Endothelial cell of umbilical vein (primary cell): Measurements from ENCODE around the gene KIF6. TPM values are rescaled to one million over a fixed set of nuclear protein-coding genes. Genes with fewer than 3 reads are reported as not detected.

Source experiments
- BruUV-seq: library from RNA; stranded (reverse); fragments of 400-500 nt; replicated peaks from 2 replicates; lab custom pipeline; 2021; lab: Mats Ljungman, UMichigan
- CTCF ChIA-PET: fragments of 300-600, 350-600 bp; sonication (Branson Sonifier 250); formaldehyde crosslinking; loops from one replicate; lab custom pipeline; 2021; ENCODE audit warnings: antibody characterized with exemption, inconsistent platforms; lab: Charles Lee
- POLR2A ChIA-PET: fragments of 300-600, 350-600 bp; sonication (Branson Sonifier 250); formaldehyde crosslinking; loops from one replicate; lab custom pipeline; 2021; ENCODE audit warnings: antibody characterized with exemption, inconsistent platforms; lab: Charles Lee
- DNase-seq: peaks from one replicate; pipeline ENCODE4 v3.0.0-alpha.2; 2011; ENCODE audit warnings: low read depth, low spot score
- FAIRE-seq: peaks from 2 replicates; lab custom pipeline; 2011; peaks lifted over from hg19 to GRCh38; lab: Jason Lieb, UNC
- H2AFZ ChIP-seq: 2 replicates; pipeline ENCODE4 v1.6.0; 2012; ENCODE audit warnings: low read depth, low read length, control low read depth, inconsistent platforms
- H3K27ac ChIP-seq: 2 replicates; pipeline ENCODE4 v1.5.1; 2011; ENCODE audit warnings: low read depth, mild to moderate bottlenecking, control low read depth, low read length, moderate library complexity; ENCODE audit not compliant: insufficient read depth
- H3K27me3 ChIP-seq, 2 experiments: 2 replicates each; pipeline versions ENCODE4 v1.6.0 to v1.6.1; 2011; ENCODE audit warnings: low read length in 2 of 2, mixed read lengths in 1 of 2; ENCODE audit not compliant: control insufficient read depth in 2 of 2, insufficient read depth in 2 of 2
- H3K36me3 ChIP-seq, 2 experiments: 2 replicates in 1 of 2; 3 replicates in 1 of 2; pipeline ENCODE4 v1.5.1; 2011; ENCODE audit warnings: low read length in 2 of 2, mild to moderate bottlenecking in 1 of 2, moderate library complexity in 1 of 2; ENCODE audit not compliant: control insufficient read depth in 2 of 2, insufficient read depth in 2 of 2; ENCODE audit errors: extremely low read depth in 1 of 2
- H3K4me1 ChIP-seq: 3 replicates; pipeline ENCODE4 v1.5.1; 2011; ENCODE audit warnings: mild to moderate bottlenecking, low read length; ENCODE audit not compliant: control insufficient read depth, insufficient read depth; ENCODE audit errors: extremely low read depth
- H3K4me2 ChIP-seq: 2 replicates; pipeline ENCODE4 v1.6.1; 2011; ENCODE audit warnings: low read length, control low read depth, mixed read lengths; ENCODE audit not compliant: insufficient read depth
- H3K4me3 ChIP-seq, 3 experiments: fragments of 200-600 bp in 1 of 3; sonication (generic), shearing (Covaris generic) in 1 of 3; replicated peaks in 1 of 3; 2 replicates each; pipeline ENCODE4 v1.5.1; 2011 to 2016; ENCODE audit warnings: control low read depth in 3 of 3, low read length in 3 of 3, mild to moderate bottlenecking in 2 of 3, inconsistent platforms in 1 of 3, low read depth in 1 of 3, moderate library complexity in 1 of 3; ENCODE audit not compliant: insufficient read depth in 1 of 3
- H3K79me2 ChIP-seq: 2 replicates; pipeline ENCODE4 v1.6.0; 2012; ENCODE audit warnings: low read length, inconsistent platforms; ENCODE audit not compliant: control insufficient read depth, insufficient read depth
- H3K9ac ChIP-seq: replicated peaks from 2 replicates; pipeline ENCODE3; 2011; ENCODE audit warnings: low read length, control low read depth; ENCODE audit not compliant: insufficient read depth; ENCODE audit errors: extremely low read depth
- H3K9me1 ChIP-seq: replicated peaks from 3 replicates; pipeline ENCODE4 v1.6.0; 2011; ENCODE audit warnings: mild to moderate bottlenecking, low read length; ENCODE audit not compliant: control insufficient read depth, insufficient read depth; ENCODE audit errors: extremely low read depth
- H3K9me3 ChIP-seq: replicated peaks from 2 replicates; pipeline ENCODE4 v1.5.1; 2012; ENCODE audit warnings: low read length, inconsistent platforms; ENCODE audit not compliant: control insufficient read depth, insufficient read depth
- H4K20me1 ChIP-seq: replicated peaks from 2 replicates; pipeline ENCODE3; 2011; ENCODE audit warnings: mild to moderate bottlenecking, low read length; ENCODE audit not compliant: control insufficient read depth, insufficient read depth; ENCODE audit errors: extremely low read depth
- EZH2 ChIP-seq: IDR thresholded peaks from 2 replicates; pipeline ENCODE4 v1.6.1; 2012; ENCODE audit warnings: borderline replicate concordance, low read depth, mild to moderate bottlenecking, moderate library complexity, low read length, inconsistent platforms; ENCODE audit not compliant: severe bottlenecking
- FOS ChIP-seq: IDR thresholded peaks from 2 replicates; pipeline ENCODE4 v1.6.1; 2011; ENCODE audit warnings: mild to moderate bottlenecking, low read length, moderate library complexity, borderline replicate concordance; ENCODE audit not compliant: insufficient read depth
- GATA2 ChIP-seq: IDR thresholded peaks from 2 replicates; pipeline ENCODE4 v1.7.0; 2011; ENCODE audit warnings: low read depth, mild to moderate bottlenecking, moderate library complexity, mixed read lengths, low read length; ENCODE audit not compliant: insufficient read length, insufficient read depth
- JUN ChIP-seq: IDR thresholded peaks from 2 replicates; pipeline ENCODE4 v1.6.1; 2011; ENCODE audit warnings: borderline replicate concordance, low read depth; ENCODE audit not compliant: insufficient read length, insufficient read depth
- MYC ChIP-seq: IDR thresholded peaks from one replicate; pipeline ENCODE4 v1.6.1; 2011; ENCODE audit warnings: mild to moderate bottlenecking, low read depth, low read length
- POLR2A ChIP-seq: IDR thresholded peaks from 2 replicates; pipeline ENCODE4 v1.6.1; 2012; ENCODE audit warnings: low read depth, mild to moderate bottlenecking, control low read depth, low read length
- POLR2AphosphoS5 ChIP-seq: IDR thresholded peaks from 2 replicates; pipeline ENCODE4 v1.6.1; 2012; ENCODE audit warnings: low read depth, mild to moderate bottlenecking, control low read depth, low read length, moderate library complexity; ENCODE audit not compliant: insufficient read depth
- dilution Hi-C: fragments of 300-500 bp; cut with MboI; formaldehyde crosslinking; loops from one replicate; pipeline ENCODE4 v1.15.0; 2019; ENCODE audit warnings: low sequenced_read_pairs; ENCODE audit not compliant: extremely low pct_ligation_motif_present
- intact Hi-C: fragments of 100-400 bp; cut with micrococcal nuclease; formaldehyde crosslinking; loops from one replicate; pipeline ENCODE4 v1.10.0; 2022
- polyA plus RNA-seq, 4 experiments: library from polyadenylated mRNA; depleted of rRNA in 3 of 4; stranded (reverse) in 3 of 4; unstranded in 1 of 4; fragments of >200 nt; gene quantifications; 2 replicates each; pipeline versions ENCODE4 v1.2.1 to v1.2.3, GENCODE V29; 2011 to 2012; ENCODE audit warnings: missing spikeins in 1 of 4
- total RNA-seq: library from RNA; stranded (reverse); gene quantifications from 2 replicates; pipeline ENCODE4 v1.2.3, GENCODE V29; 2021
- TF ChIP-seq, protein P1 (sequence below), 2 donors: IDR thresholded peaks; 1 replicate in 1 of 2; 2 replicates in 1 of 2; pipeline ENCODE4 v1.5.1; 2011; ENCODE audit warnings: low read length in 2 of 2, mild to moderate bottlenecking in 2 of 2, moderate library complexity in 2 of 2, control low read depth in 1 of 2, inconsistent platforms in 1 of 2, low read depth in 1 of 2; ENCODE audit not compliant: insufficient read depth in 1 of 2; ENCODE audit errors: extremely low read depth in 1 of 2
- TF ChIP-seq, protein P2 (sequence below): IDR thresholded peaks from 2 replicates; pipeline ENCODE4 v1.6.1; 2011; ENCODE audit not compliant: insufficient read depth, insufficient read length

KIF6 gene
- total and polyA plus RNA-seq, 2 donors (not counting 3 experiments of a cell fraction or from before 2014, with no cell fraction given), result not detected

DNA sequence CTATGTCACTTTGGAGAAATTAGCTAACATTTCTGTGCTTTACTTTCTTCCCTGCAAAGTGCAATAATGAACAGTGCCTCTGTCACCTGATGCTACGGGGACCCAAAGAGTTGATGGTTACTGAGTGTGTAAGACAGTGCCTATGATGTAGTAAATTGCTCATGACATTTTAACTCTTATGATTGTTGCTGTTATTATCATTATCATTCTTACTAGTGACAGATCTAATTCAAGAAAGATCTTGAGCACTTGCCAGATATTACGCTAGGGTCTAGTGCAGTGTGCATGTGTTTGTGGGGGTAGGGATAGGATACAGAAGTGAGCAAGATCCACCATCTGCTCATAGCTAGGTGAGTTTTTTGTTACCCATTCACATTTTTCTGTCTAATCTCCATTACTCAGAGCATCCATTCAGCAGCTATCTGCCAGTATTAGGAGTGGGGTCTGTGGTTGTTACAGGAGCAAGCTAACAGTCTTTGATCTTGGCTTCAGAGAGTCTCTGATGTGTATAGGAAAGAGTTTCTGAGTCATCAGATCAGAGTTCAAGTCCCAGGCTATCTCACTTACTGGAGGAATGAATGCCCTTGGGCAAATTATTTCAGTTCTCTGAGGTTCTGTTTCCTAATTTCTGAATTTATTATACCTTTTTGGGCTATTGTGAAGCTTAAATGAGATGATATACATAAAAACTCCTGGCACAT, 33.8 kb upstream of the KIF6 start:
- H2AFZ ChIP-seq, result no peak overlapping the region
- DNase-seq (no peak), FAIRE-seq (no peak)
- no peaks in the 10 kb centered on the region for H3K9me1 ChIP-seq
- dilution Hi-C loops, result no loop called here
- BruUV-seq, result no TSS peak
- no peaks in the 10 kb centered on the region for H4K20me1 ChIP-seq
- TF ChIP-seq POLR2AphosphoS5 (no peak), JUN (no peak), GATA2 (no peak), POLR2A (no peak), MYC (no peak), EZH2 (no peak), FOS (no peak)
- TF ChIP-seq, protein P1, sequence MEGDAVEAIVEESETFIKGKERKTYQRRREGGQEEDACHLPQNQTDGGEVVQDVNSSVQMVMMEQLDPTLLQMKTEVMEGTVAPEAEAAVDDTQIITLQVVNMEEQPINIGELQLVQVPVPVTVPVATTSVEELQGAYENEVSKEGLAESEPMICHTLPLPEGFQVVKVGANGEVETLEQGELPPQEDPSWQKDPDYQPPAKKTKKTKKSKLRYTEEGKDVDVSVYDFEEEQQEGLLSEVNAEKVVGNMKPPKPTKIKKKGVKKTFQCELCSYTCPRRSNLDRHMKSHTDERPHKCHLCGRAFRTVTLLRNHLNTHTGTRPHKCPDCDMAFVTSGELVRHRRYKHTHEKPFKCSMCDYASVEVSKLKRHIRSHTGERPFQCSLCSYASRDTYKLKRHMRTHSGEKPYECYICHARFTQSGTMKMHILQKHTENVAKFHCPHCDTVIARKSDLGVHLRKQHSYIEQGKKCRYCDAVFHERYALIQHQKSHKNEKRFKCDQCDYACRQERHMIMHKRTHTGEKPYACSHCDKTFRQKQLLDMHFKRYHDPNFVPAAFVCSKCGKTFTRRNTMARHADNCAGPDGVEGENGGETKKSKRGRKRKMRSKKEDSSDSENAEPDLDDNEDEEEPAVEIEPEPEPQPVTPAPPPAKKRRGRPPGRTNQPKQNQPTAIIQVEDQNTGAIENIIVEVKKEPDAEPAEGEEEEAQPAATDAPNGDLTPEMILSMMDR (IDR thresholded peaks at IDR 0.05; ENCODE audit: extremely low read depth in 1 of 2, insufficient read depth in 1 of 2, low read depth in 1 of 2, low read length in 2 of 2), result no peak
- TF ChIP-seq, protein P2, sequence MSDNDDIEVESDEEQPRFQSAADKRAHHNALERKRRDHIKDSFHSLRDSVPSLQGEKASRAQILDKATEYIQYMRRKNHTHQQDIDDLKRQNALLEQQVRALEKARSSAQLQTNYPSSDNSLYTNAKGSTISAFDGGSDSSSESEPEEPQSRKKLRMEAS, result no peak
- no peak overlapping the region for H3K27ac ChIP-seq
- ChIA-PET POLR2A (no interaction called here), CTCF (no interaction called here)
- no peak overlapping the region for H3K4me3 ChIP-seq
- no peaks in the 10 kb centered on the region for H3K79me2 ChIP-seq
- H3K4me2 ChIP-seq, result no peak overlapping the region
- H3K27me3 ChIP-seq, result no peaks in the 10 kb centered on the region
- no peaks in the 10 kb centered on the region for H3K4me1 ChIP-seq
- H3K9me3 ChIP-seq, result no peaks in the 10 kb centered on the region
- no peak overlapping the region for H3K9ac ChIP-seq
- no peaks in the 10 kb centered on the region for H3K36me3 ChIP-seq
- intact Hi-C loops, result no loop called here
